Mesenteric fat pad (tissue), 1 donor: ENCODE results near the gene KLHL13. TPM values are rescaled to one million over a fixed set of nuclear protein-coding genes. Genes with fewer than 3 reads are reported as not detected.
"Not testable (repeated sequence)": the region's sequence is repeated elsewhere in the genome, so short reads cannot be mapped to it uniquely, and the experiment has no call there.

Experiments
- DNase-seq: peaks from one replicate; pipeline ENCODE4 v3.0.0-alpha.2; 2020; ENCODE audit warnings: low spot score
- total RNA-seq: library from RNA; stranded (reverse); fragmentation: NEBNext Ultra II Directional; extraction: Animal tissue kit (Norgen Biotek cat#: 25700); gene quantifications from one replicate; pipeline ENCODE4 v1.2.1, GENCODE V29; 2021
- donor health status: DM: yes; HTN: yes; CAD: no.

KLHL13 gene
- total RNA-seq, 1 donor from 2014 or later = 2.5 TPM

DNA sequence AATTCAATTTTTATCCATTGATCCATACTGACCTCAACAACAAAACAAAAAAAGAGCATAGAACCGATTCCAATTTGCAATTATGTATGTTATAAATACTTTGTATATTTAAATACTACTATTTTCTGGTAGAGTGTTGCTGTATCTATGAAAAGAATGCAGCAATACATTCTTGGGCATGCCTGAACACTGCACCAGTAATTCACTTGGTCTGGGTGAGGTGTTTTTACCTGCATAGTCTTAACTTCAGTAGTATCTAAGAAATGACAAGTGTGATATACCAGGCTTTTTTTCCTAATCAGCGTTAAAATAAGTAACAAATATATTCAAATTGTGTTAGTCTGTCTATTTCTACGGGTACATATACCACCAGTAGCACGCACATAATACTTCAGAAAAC lies 120.2 kb downstream of the KLHL13 start:
- DNase-seq = no peak

DNA sequence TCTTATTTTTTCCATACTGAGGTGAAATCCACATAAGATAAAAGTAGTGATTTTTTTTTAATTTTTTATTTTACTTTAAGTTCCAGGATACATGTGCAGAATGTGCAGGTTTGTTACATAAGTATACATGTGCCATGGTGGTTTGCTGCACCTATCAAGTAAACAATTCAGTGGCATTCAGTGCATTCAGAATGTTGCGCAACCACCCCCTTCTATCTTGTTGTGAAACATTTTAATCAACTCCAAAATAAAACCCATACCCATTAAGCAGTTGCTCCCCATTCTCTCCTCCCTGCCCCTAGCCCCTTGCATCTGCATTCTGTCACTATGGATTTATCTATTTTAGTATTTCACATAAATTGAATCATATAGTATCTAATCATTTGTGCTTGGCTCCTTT lies 121.2 kb downstream of the KLHL13 start:
- DNase-seq = no peak

DNA sequence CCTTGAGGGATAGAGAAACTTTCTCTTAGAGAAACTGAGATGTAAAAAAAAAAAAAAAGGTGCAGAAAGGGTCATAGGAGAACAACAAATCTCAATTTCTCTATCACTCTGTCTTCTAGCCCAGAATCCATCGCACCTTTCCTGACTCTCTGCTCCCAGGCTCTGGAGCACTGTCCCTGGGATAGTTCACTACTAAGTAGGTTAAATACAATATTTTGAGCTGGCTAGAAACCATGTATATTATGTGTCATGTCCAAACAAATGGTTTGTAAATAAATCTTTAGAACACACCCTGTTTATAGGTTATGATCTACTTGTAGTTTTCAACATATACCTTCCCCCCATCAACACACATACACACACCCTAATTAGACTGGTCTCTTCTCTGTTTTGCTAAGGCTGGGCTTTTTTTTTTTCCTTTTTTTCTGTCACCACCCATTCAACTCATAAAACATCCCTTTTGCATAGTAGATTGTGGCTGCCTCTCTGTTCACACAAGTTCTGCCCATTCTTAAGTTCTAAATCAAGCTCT lies 124.4 kb downstream of the KLHL13 start:
- no peak for DNase-seq

DNA sequence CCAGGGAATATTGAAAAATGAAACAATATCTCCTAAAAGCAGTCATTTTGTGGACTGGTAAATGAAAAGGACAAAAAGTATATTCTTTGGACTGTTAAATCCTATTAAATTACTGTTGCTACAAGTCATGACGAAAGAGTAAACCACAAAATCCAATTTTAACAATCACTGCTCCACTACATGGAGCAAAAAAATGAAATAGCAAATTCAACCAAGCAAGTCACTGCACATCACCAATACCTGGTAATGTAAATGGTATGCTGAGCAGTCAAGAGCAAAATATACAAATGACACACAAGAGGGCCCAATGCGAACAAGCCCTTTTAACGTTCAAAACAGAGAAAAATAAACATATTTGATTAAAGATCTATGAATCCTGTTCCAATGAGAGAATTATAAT lies 126.2 kb downstream of the KLHL13 start:
- DNase-seq = no peak

DNA sequence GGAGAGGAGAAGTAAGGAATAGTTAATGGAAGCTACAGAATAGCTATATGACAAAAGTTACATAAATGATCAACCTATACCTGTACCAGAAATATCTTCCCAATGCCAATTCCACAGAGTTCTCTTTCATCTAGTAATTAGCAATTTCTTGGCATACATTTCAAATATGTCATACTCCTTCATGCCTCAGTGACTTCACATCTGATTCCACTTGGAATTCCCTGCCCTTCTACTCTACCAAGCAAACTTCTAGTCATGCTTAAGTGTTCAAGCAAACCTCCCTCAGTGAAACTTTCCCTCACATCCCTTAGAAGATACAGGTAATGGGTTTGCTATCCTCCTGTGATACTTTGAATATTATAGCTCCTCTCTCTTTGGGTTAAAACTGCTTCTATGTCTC lies 127.1 kb downstream of the KLHL13 start:
- no peak for DNase-seq

DNA sequence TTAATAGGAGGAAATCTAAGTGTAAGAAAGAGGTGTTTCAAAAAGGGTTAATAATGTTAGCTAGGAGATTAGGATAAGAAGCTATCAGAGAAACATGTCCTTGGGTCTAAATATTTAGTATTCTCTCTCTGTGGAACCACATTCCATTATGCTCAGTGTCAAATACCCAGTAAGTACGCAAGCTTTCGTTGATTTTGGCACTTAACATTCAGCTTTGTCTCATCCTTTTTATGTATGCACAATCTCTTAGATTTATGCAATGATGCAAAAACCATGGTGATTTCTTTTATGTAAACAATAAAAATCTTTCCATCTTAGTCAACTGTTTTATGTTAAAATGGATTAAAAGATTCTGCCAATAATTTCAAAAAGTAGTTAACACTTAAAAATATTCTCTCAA lies 129.2 kb downstream of the KLHL13 start:
- no peak for DNase-seq

DNA sequence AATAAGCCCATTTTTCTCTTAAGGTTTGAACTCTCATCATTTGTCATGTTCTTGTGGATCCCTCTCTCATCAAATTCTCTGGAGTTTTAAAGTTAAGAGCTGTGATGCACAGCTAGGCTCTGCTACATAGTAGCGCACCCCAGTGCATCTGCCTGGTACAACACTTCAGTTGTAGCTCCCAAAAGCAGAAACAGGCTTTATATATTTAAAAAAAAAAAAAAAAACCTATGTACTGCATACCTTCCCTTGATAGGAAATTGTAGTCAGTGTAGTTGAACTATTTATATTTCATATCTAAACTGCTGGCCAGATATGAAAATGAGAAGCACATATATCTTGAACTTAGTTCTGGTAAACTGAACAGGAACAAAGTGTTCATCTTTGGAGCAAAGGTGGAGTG lies 131.4 kb downstream of the KLHL13 start:
- no peak for DNase-seq

DNA sequence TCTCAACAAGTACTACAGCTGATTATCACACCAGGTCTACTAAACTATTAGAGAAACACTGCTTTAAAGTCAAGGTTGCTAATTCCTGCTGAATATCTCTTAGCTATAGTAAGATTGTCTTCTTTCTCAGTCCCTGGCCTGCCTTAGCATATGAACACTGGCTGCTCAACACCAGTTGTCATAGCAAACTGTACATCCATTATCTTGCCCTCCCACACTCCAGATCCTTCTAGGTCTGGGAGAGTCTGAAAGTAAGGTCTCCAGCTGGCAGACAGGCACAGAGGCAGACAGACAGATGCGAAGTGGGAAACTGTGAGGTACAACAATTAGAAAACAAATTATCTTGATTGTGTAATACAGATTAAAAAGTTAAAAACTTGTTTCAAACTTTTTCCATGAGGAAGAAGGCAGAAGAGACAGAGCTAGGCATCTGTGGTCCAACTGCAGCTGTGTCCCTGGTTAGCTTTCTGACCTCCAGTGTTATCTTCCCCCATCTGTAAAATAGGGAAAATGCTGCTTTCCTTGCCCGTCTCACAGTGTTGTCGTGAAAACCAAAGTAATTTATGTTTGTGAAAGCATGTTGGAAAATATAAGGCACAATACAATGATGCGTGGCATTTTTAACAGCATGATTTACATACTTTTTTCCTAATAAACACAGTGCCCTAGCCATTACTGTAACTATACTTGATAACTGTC lies 133.8 kb downstream of the KLHL13 start:
- no peak for DNase-seq

DNA sequence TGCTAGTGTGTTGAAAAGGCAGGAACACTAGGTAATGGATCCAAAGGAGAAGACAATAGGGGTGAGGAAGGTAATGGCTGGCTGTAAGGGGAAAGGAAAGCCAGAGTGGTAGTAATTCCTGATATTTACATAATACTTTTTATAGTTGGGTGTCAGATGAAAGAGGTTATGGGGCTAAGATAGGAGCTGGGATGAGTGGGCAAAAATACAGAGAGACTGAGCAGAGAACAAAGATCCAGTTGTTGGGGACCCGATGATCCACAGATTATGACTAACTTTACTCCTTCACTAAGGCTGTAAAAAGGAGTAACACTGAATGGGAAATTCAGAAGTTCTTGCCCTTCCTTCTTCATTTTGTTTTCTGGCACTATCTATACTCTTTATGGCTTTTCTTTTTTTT lies 138.2 kb downstream of the KLHL13 start:
- DNase-seq = no peak

DNA sequence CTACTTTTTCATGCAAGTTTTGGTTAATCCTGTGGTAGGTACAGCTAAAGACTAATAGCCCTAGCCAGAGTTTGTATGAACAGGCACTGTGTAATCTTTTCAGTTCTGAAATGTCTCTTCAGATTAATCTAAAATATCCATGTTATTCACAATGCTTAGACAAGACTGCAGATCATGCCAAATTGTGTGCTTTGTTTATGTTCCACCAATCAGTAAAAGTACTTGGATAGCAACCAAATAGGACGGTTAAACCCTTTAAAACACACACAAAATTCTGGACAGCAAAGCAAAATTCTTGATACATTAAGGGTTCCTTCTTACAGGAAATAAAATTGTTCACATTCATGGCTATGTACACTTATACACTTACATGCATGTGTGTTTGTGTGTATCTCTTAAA lies 139.1 kb downstream of the KLHL13 start:
- DNase-seq = no peak

DNA sequence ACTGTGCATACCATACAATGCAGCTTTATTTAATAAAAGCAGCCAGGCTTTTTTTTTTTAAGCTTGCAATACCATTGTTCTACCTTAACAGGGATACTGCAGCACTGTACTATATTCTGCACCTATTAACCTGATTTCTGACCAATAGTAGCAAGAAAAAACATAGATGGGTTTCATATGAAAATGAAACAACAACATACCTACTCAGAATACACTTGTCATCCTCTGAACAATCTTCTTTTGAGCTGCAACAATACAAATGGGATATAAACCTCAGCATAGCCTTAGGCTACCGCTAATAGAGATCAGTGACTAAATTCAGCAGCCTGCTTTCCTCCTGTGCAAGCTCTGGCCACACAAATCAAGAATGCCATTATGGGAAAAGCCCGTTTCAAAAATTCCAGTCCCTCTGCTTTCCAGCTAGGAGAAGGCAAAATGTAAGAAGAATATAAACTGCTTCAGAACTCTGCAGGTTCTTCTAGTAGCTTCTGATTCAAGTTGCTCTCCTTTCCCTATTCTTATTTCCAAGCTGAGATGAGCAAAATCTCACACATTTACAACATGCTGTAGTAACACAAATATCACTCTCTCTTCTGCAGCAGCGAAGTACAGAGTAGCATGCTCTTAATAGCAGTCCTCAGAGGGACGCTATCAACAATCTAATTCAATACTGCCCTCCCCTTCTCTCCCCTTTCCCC lies 143.4 kb downstream of the KLHL13 start:
- no peak for DNase-seq

DNA sequence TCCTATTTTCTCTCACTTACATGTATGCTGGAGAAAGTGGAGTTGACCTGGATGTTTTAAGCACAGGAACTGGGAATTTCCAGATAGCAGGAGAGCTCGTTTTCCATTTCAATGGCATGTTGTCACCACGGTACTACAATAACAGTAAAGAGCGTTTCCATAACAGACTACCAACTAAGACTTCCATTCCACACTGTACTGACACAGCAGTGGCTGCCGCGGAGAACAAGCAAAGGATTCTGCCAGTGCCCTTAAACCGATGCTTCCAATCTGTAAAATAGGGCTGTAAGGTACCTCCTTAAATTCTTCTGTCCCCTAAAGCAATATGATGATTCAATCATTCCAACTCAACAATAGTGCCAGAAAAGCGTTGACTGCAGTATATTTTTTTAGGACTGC lies 143.9 kb downstream of the KLHL13 start:
- DNase-seq = no peak

DNA sequence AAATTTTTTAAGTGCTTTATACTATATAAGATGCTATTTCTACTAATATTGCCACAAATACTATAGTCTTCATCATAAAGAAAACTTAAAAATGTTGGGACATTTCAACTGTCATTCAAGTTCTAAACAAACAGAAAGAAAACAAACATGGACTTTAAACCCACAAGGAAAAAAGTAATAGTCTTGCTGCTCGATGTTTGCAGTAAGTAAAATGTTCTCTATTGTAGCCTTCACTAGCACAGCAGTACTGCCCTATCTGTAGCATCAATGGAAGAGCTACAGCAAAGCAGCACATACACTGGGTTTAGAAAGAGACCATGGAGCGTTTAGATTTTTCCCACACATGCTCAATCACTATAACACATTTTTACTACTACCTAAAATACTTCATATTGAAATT lies 146.8 kb downstream of the KLHL13 start:
- DNase-seq = no peak

DNA sequence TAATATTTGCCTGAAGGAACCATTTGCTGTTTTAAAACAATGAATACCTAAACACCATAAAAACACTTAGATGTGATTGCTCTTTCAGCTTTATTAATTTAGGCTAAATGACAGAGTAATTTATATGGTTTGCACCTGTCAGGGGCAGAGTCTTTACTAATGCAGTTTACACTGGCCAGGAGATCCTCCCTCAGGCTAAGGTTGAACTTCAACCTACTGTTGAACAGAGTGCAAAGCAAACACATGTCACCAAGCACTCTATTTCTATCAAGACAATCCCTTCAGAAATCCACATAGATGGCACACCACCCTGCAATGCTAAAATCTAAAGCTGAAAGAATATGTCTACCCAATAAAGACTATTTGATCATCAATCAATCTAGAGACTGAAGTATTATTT lies 147.3 kb downstream of the KLHL13 start:
- DNase-seq = no peak

DNA sequence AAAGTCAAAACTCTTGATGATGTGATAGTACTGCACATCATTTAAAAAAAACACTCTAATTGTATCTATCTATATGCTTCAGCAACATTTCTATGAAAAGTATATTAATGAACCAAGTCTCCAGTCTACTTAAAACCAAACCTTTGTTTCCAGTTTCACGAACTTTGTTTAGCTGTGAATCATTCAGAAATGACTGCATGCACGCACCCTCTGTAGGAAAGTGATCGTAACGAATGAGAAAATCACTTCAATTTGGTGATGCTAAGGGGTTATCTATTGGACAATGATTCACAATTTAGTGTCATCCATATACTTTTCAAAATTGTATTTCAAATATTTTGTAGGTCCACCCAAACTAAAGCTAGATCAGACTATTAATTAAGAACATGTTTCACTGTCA lies 157.6 kb downstream of the KLHL13 start:
- no peak for DNase-seq

DNA sequence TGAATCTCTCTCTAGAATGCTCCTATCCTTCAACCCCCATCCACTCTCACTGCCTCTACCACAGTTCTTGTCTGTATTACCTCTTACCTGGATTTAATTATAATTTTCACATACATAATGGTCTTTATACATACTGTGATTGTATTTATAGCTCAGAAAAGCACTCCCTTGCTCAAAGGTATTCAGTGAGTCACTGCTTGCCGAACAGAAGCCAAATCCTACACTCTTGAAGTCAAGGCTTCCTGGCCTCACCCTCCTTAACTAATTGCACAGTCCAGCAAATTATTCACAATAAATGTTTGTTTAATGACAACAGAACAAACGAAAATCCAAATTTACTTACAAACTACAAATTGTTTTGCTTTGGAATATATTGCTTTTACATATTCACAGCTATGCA lies 159.5 kb downstream of the KLHL13 start:
- no peak for DNase-seq

DNA sequence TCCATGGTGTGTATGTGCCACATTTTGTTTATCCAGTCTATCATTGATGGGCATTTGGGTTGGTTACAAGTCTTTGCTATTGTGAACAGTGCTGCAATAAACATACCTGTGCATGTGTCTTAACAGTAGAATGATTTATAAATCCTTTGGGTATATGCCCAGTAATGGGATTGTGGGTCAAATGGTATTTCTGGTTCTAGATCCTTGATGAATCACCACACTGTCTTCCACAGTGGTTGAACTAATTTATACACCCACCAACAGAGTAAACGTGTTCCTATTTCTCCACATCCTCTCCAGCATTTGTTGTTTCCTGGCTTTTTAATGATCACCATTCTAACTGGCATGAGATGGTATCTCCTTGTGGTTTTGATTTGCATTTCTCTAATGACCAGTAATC lies 177.3 kb downstream of the KLHL13 start:
- DNase-seq = not testable (repeated sequence)

DNA sequence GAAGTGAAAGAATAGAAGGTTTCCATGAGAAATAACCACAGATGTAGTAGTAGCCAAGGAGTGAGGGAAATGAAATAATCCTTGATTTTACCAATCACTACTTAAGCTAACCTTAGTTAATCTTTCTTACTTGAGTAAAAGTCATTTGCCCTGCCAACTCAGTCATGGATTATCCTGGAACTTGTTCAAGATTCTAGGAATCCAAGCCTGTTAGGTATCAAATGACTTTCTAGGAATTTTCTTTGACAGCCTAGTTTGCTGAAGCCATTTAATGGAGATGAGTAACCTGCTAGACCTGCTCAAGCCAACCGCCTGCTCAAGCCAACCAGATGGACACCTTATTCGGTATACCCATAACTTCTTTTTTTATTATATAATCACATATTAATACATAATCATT lies 180.5 kb downstream of the KLHL13 start:
- no peak for DNase-seq

DNA sequence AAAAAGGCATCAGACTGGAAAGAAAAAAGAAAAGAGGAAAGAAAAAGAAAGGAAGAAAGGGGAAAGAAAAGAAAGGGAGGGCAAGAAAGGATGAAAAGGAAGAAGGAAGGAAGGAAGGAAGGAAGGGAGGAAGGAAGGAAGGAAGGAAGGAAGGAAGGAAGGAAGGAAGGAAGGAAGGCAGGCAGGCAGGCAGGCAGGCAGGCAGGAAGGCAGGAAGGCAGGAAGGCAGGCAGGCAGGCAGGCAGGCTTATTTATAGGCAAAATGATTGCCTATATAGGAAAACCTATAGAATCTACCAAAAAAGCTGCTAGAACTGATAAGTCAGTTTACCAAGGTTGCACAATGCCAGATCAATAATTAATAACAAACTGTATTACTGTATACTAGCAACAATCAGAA lies 186.5 kb downstream of the KLHL13 start:
- DNase-seq = not testable (repeated sequence)

DNA sequence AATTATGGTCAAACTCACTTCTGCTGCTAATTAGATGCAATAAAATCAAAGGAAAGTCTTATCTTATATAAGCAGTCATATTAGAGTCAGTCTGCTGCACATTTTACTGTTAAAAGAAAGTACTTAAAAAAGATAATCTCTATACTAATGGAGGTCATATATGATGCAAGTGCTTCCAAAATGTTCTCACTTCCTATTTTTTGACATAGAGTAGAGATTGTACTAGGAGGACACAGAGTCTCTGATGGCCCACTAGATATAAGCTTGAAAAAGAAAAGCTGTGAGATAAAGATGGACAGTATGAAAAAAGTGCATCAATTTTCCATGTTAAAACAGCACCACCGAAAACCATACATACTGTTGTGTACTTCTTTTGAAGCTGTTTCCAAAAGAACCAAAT lies 196.9 kb downstream of the KLHL13 start:
- DNase-seq = no peak

DNA sequence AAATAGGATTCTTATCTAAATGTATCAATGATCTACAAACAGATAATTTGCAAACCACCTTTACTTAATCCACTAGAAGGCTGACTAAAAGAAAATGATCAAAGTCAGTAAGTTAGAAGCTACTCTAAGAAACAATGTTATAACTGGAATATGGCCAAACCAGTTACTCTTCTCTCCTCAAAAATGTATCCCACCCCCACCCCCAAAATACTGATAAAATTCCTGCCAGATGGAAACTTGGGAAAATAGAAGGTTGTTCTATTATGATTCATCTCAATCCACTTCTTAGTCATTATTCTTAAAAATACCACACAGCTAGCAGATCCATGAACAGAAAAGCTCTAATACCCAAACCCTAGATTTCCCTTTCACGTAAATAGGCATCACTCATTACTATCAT lies 206.4 kb downstream of the KLHL13 start:
- no peak for DNase-seq

DNA sequence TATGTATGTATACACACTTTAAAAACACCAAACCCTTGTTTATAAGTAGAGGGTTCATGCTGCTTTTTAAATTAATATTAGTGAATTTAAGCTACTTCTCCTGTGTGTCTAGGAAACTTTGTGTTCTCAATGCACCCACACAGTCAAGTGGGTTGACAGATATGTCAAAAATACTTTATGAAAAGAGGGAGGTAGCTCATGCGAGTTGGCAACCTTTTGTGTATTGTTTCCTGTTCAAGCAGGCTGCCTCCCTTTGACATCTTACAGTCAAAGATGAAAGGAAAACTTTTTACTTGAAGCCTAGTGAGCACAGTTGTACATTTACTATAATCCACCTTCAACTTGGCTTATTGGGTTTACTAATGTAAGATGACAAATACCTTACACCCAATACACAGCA lies 218.4 kb downstream of the KLHL13 start:
- no peak for DNase-seq

DNA sequence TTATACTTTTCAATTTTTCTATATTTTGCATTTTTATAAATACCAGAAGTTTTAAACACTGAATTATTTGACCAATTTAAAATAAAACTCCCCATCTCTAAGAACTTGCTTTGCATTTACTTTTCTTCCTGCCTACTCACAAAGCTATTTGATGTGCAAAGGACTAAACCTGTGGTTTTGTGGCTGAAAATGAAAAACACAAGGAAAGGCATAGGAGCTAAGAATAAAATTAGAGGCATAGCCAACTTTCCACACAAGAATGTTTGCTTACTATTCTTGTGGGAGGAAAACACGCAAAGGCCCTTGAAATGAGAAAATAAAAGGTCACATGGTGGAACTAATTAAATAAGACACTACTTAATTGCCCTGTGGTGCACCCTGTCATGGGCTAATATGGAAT lies 221.2 kb downstream of the KLHL13 start:
- DNase-seq = no peak
